WTC11 (cell line): ENCODE results near the gene GAD2.

Experiments used
- CTCF ChIP-seq: fragments of 200-600 bp; IDR thresholded peaks from 2 replicates; pipeline ENCODE4 v1.8.0; 2022; ENCODE audit warnings: antibody characterized with exemption
- MAX ChIP-seq: sonication (generic); formaldehyde crosslinking; IDR thresholded peaks from 2 replicates; pipeline ENCODE4 v1.8.0; 2022; ENCODE audit warnings: mild to moderate bottlenecking, missing genetic modification reagents

GRCh38 chr10:26259341-26259740 is 42.8 kb downstream of the GAD2 start:
- TF ChIP-seq CTCF: no peak
- no peak for TF ChIP-seq MAX (CRISPR knock-in tag)
